Nucleus accumbens (tissue), 56 donors: ENCODE results near the gene KDM6A.
A peak's percentile ranks its signal among the peaks of the same experiment; 100 is the strongest.
"Not testable (repeated sequence)": the region's sequence is repeated elsewhere in the genome, so short reads cannot be mapped to it uniquely, and the experiment has no call there.

ENCODE experiments used
- DNase-seq, 56 donors: peaks; one replicate each; lab custom pipeline; 2025; lab: John Stamatoyannopoulos, UW

Gene KDM6A

GRCh38 chrX:44872821-44873414 is at the start of gene KDM6A:
Gene KDM6A, plus strand, starts transcription at chrX:44873188. Its CDS starts 364 bp downstream, at chrX:44873552.
- DNase-seq = peak; percentile 63 to 100 (median 96)

DNA sequence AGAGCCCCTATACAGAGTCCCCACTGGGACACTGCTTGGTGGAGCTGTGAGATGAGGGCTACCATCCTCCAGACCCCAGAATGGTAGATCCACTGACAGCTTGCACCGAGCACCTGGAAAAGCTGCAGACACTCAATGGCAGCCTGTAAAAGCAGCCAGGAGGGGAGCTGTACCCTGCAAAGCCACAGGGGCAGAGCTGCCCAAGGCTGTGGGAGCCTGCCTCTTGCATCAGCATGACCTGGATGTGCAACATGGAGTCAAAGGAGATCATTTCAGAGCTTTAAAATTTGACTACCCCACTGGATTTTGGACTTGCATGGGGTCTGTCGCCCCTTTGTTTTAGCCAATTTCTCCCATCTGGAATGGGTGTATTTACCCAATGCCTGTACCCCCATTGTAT is 49.8 kb upstream of the KDM6A start:
- not testable (repeated sequence) for DNase-seq

- peak in 9 of 56 donors; percentile 0 to 28 (median 1) for DNase-seq
Measured at GRCh38 chrX:44828008-44828605, 44.9 kb upstream of the KDM6A start.

- DNase-seq = no peak
Measured at GRCh38 chrX:44829832-44830231, 43.2 kb upstream of the KDM6A start.

DNA sequence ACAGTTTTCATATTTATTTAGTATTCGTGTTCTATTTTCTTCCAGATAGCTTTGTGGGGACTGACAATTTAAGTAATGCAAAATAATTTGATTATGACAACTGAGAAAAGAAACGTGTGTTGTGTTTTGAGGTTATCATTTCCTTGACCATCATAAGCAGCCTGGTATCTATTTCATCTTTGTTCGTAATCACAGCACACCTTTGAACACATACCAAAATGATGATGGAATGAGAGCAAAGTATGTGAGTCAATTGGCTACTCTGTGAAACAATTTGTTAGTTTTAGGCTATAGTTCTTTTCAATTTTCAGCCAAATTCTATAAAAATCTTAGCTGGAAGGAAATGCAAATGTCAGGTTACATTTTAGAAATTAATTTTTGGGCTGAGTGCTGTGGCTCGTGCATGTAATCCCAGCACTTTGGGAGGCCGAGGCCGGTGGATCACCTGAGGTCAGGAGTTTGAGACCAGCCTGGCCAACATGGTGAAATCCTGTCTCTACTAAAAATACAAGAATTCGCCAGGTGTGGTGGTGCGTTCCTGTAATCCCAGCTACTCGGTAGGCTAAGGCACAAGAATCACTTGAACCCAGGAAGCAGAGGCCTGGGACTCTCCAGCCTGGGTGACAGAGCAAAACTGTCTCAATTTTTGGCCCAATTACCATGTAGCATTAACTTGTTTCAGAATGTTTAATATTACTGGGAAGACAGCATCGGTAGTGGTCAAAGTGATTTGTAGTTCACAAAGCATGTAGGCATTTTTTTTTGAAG is 30.3 kb upstream of the KDM6A start:
- no peak for DNase-seq

DNA sequence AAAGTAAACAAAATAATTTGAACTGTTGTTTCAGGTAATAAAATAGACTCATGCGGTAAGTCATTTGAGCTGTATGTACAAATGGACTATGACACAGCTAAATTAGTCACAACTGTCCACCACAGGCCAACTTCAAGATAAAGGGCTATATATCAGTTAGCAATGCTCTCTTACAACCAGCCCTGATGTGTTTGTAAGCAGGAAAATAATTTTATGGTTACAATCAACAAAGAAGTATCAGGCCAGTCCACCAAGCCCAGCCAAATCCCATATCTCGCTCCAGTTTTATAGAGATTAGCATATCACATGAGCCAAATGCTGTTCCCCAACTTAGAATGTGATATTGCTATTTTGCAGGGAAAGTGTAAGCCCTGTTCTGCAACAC is 29.7 kb upstream of the KDM6A start:
- DNase-seq = no peak

DNA sequence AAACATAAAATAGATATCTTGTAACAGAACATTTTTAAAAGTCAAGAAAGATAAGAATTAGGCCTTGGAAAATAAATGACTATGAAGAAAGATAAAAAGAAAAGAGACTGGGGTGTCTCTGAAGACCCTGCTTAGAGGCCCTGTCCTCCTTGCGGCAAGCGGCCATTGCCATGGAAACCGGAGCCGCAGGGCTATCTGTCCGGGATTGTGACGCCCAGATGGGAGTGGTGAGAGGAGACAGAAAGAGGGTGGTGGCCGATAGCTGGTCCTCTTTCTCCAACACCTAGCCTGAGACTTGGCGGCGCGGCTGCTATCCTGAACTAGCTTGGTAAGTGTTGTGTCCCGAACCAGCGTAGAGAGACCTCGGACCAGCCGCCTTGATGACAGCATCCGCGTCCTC is 29.2 kb upstream of the KDM6A start, which contains the start of gene DUSP21:
DUSP21 (plus strand) TSS at position 269 of the 400 bp plus-strand sequence; CDS start at position 381, 112 bp downstream.
- no peak for DNase-seq

- DNase-seq = no peak
Measured at GRCh38 chrX:44844204-44844603, 28.8 kb upstream of the KDM6A start.

DNA sequence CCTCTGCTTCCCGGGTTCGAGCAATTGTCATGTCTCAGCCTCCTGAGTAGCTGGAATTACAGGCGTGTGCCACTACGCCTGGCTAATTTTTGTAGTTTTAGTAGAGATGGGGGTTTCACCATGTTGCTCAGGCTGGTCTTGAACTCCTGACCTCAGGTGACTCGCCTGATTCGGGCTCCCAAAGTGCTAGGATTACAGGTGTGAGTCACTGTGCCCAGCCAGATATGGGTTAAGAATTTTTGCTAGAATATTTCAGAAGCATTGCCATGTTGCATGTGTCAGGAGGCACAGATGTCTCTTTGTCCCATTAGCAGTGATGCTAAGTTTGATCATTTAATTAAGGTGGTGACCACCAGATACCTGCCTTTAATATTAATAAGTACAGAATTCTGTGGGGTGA is 22.1 kb upstream of the KDM6A start:
- DNase-seq = not testable (repeated sequence)

DNA sequence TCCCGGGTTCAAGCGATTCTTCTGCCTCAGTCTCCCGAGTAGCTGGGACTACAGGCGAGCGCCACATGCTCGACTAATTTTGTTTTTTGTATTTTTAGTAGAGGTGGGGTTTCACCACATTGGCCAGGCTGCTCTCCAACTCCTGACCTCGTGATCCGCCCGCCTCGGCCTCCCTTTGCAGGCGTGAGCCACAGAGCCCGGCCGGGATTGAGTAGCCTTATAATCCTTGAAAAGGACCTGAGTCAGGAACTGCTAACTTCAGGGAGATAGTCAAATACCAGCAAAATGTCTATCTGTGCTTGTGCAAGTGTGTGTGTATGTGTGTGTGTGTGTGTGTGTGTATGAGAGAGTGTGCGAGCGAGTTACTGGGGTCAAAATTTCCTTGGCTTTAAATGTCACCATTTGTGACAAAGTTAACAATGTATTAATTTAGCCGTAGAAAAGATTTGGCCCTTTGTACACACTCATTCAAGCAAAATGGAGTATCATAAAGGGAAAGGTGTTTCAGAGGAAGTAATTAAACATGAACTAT is 1.8 kb upstream of the KDM6A start:
- peak in 2 of 56 donors; percentile 0 to 13 for DNase-seq

DNA sequence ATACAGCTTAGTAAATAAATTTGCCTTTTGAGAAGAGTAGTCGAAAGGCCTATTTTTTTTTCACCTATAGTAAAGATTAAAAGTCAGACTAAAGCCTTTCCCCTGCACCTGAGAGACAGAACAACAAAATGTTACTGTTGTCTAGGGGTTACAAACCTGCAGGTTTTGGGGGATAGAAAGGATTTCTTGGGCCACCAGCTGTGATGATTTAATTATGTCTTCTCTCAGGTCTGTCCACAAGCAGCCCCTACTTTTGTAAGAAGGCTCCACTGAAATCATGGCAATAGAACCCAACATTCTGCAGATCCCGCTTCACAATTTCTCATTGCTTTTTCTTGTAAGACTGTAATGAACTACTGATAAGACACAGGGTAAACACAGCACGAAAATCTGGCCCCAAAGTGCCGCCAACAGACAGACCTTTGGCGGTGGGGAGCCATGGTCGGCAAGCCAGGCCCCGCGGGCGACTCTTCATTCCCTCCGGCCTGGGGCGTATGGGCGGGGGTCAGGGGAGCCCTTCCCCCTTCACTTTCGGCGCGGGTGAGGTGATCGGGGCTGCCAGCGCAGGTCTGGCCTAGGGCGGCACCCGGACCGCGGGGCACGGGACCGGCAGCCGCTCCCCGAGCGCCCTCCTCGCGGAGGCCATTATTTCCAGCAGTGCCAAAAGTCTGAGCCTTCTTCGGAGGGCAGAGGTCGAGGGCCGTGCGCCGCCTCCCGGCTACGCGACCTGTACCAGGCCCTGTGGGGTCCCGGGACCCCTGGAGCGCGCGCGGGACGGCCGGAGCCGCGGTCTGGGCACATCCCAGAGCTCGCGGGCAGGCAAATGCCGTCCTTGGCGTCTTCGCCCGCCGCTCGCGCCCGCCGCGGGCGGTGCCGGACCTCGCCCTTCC is 812 bp upstream of the KDM6A start:
- peak in 27 of 56 donors; percentile 1 to 75 (median 41) for DNase-seq

- peak in 48 of 56 donors; percentile 2 to 82 (median 50) for DNase-seq
Measured at GRCh38 chrX:44873415-44874276, 658 bp downstream of the KDM6A start.

DNA sequence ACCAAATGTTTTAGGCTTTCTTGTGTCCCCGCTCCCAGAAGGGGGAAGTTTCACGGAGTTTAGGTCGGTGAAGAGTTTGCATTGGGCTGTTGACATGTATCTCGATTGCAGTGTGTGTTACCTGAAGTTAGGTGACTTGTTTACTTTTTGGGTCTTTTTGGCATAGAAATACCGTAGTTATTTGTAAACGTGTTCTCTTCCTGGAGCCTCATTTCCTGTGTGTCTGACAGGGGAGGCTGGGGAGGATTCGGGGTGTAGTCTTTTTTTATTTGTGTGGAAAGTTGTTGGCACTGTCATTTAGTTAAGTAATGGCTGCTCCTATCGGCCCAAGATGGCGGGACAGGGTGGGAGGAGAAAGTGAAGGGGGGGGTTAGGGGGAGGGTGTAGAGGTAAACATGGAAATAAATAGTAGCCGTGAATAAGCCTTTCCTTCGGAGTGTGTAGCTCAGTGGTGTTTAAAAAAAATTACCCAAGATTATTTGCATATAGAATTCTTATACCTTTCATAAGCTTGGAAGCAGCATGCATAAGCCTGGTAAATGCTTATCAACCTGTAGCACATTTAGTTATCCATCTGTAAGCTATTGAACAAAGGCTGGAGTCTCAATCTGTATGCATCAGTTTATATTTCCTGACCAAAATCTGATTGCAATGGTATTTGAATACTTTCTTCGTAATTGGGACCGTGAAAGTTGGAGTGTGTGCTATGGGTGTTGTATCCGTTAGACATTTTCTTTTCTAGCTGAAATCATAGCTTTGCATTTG is 1.6 kb downstream of the KDM6A start:
- peak in 29 of 56 donors; percentile 0 to 48 (median 10) for DNase-seq

- no peak for DNase-seq
Measured at GRCh38 chrX:44875185-44875489, 2.1 kb downstream of the KDM6A start.

DNA sequence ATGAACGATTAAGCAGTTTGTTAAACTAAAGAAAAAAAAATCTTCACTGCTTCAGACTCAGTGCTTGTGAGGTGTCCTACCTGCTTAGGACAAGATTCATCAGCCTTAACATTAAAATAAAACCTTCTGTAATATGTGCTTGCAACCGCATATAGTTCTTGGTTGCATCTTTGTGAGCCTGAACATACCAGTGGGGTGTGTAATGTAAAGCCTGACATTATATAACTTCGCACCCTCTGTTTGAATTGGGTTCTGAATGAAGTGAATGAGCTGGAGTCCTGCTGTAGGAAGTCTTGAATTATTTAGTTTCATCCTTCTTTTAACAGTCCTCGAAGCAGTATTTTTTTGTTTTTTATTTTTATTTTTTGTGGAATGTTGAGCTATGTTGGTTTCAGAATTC is 3.1 kb downstream of the KDM6A start:
- DNase-seq = no peak

GRCh38 chrX:44876767-44877166 is 3.8 kb downstream of the KDM6A start:
- no peak for DNase-seq

GRCh38 chrX:44878780-44879179 is 5.8 kb downstream of the KDM6A start:
- DNase-seq = no peak

DNA sequence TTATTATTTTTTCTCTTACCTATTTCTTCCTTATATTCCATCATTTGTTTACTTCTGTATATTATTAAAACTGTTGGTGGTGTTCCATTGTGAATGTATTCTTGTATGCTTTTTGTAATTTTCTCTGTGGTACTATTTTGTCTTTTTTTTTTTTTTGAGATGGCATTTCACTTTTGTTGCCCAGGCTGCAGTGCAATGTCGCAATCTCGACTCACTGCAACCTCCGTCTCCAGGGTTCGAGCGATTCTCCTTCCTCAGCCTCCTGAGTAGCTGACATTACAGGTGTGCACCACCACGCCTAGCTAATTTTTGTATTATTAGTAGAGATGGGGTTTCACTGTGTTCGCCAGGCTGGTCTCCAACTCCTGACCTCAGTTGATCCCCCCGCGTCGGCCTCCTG is 8.6 kb downstream of the KDM6A start:
- no peak for DNase-seq

DNA sequence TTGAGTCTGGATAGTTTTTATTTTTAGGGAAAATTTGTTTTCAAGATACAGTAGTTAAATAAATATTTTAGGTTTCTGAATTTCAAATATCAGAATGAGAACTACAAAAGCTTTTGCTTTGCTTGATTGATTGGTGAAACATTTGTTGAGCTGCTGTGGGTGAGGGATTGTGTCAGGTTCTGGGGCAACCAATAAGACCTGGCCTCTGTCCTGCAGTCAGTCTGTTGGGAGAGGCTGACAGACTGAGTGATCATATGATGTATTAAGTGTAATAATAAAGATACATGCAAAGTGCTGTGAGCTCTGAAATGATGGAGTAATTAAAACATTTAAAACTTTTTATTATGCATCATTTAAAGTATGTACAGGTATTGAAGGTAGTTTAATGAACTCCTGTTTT is 9.6 kb downstream of the KDM6A start:
- DNase-seq = no peak
